GM12872 (cell line): ENCODE data around the gene FAM210B.

Experiments
- CTCF ChIP-seq: IDR thresholded peaks from 3 replicates; pipeline ENCODE4 v1.5.1; 2011; ENCODE audit warnings: low read depth, mild to moderate bottlenecking, low read length, moderate library complexity; ENCODE audit not compliant: insufficient read depth

The FAM210B gene

GRCh38 chr20:56393653-56394052, 34.9 kb downstream of the FAM210B start:
- TF ChIP-seq CTCF, result no peak

GRCh38 chr20:56395166-56395565, 36.4 kb downstream of the FAM210B start:
- no peak for TF ChIP-seq CTCF

GRCh38 chr20:56400001-56400640, 41.3 kb downstream of the FAM210B start:
- peak; percentile 84 for TF ChIP-seq CTCF

GRCh38 chr20:56403465-56403864, 44.7 kb downstream of the FAM210B start:
- TF ChIP-seq CTCF, result no peak

- no peak for TF ChIP-seq CTCF
These were observed 48.1 kb downstream of the FAM210B start for GRCh38 chr20:56406910-56407309.

- TF ChIP-seq CTCF, result no peak
These were observed 50.7 kb downstream of the FAM210B start for GRCh38 chr20:56409521-56409920.

- TF ChIP-seq CTCF, result no peak
These were observed 51.2 kb downstream of the FAM210B start for GRCh38 chr20:56409956-56410355.
